ENCODE results near the gene RGS3. TPM values are rescaled to one million over a fixed set of nuclear protein-coding genes. Genes with fewer than 3 reads are reported as not detected.

Gene RGS3
- total and polyA plus RNA-seq, 2 donors (not counting 3 experiments of a cell fraction or from before 2014, with no cell fraction given) = 356 to 416 TPM

DNA sequence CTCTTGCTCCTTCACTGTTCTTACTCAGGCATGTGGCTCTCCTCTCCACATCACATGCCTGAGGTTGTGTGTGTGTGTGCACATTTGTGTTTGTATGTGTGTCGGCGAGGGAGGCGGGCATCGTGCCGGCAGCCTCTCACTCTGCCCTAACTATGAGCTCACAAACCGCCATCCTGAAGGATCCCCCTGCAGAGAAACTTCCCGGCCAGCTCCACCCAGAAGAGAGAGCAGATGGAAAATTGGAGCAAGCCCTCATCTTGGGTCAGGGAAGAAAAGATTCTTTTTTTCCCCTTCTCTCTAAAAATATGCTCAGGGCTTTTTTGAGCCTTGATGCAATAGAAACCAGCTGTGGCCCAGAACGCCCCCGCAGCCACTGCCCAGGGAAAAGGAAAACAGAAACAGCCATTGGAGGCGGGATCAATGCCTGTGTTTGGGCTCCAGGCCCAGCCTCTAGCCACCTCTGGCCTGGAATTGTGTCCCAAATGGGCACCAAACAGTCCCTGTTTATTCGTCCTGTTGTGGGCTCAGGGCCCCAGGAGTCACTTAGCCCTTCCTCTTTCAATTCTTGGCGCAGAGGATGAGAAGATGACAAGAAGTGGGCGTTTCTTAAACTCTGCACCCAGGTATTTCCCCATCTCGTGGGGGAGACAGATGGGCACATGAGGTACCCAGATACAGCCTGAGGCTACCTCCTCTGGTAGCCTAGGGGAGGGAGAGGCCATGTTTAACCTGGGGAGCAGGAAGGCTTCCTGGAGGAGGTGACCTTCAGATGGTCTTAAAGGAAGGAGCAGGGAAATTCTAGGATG, 151.5 kb downstream of the RGS3 start:
- peak overlapping the region; percentile 43 for H2AFZ ChIP-seq (ENCODE audit: low read depth, low read length)
- intact Hi-C loops (cut with micrococcal nuclease) = no loop called here
- FAIRE-seq (no peak), DNase-seq (ENCODE audit: low read depth, low spot score) (no peak)
- no peaks in the 10 kb centered on the region for H3K9me3 ChIP-seq (replicated peaks; ENCODE audit: control insufficient read depth, insufficient read depth, low read length)
- no peaks in the 10 kb centered on the region for H3K27me3 ChIP-seq (ENCODE audit: control insufficient read depth in 2 of 2, insufficient read depth in 2 of 2, low read length in 2 of 2)
- H3K36me3 ChIP-seq (ENCODE audit: control insufficient read depth in 2 of 2, extremely low read depth in 1 of 2, insufficient read depth in 2 of 2, low read length in 2 of 2) = no peaks in the 10 kb centered on the region
- H3K4me3 ChIP-seq (replicated peaks in 1 of 3; ENCODE audit: insufficient read depth in 1 of 3, low read depth in 1 of 3, low read length in 3 of 3) = no peak overlapping the region
- ChIA-PET POLR2A (interaction anchor here (1.5 kb wide), 1 partner anchor 20 kb away, joined by 7 read pairs; no protein-coding TSS in a partner anchor), CTCF (interaction anchor here (1.0 to 2.8 kb wide), 4 partner anchors 14 to 40 kb away, joined by 3 to 19 read pairs (median 4); no protein-coding TSS in a partner anchor)
- no peaks in the 10 kb centered on the region for H4K20me1 ChIP-seq (replicated peaks; ENCODE audit: control insufficient read depth, extremely low read depth, insufficient read depth, low read length)
- peaks cover 42% of the 10 kb centered on the region for H3K4me1 ChIP-seq (ENCODE audit: control insufficient read depth, extremely low read depth, insufficient read depth, low read length)
- H3K9ac ChIP-seq (replicated peaks; ENCODE audit: extremely low read depth, insufficient read depth, low read length) = no peak overlapping the region
- no peaks in the 10 kb centered on the region for H3K9me1 ChIP-seq (replicated peaks; ENCODE audit: control insufficient read depth, extremely low read depth, insufficient read depth, low read length)
- dilution Hi-C loops (cut with MboI; ENCODE audit: extremely low pct_ligation_motif_present, low sequenced_read_pairs) = no loop called here
- TF ChIP-seq MYC (IDR thresholded peaks at IDR 0.05; ENCODE audit: low read depth, low read length) (no peak), EZH2 (IDR thresholded peaks at IDR 0.05; ENCODE audit: borderline replicate concordance, low read depth, low read length, severe bottlenecking) (no peak), JUN (IDR thresholded peaks at IDR 0.05; ENCODE audit: borderline replicate concordance, insufficient read depth, insufficient read length, low read depth) (no peak), FOS (IDR thresholded peaks at IDR 0.05; ENCODE audit: borderline replicate concordance, insufficient read depth, low read length) (no peak)
- TF ChIP-seq, protein P1, sequence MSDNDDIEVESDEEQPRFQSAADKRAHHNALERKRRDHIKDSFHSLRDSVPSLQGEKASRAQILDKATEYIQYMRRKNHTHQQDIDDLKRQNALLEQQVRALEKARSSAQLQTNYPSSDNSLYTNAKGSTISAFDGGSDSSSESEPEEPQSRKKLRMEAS (IDR thresholded peaks at IDR 0.05; ENCODE audit: insufficient read depth, insufficient read length) = no peak
- TF ChIP-seq, protein P2, sequence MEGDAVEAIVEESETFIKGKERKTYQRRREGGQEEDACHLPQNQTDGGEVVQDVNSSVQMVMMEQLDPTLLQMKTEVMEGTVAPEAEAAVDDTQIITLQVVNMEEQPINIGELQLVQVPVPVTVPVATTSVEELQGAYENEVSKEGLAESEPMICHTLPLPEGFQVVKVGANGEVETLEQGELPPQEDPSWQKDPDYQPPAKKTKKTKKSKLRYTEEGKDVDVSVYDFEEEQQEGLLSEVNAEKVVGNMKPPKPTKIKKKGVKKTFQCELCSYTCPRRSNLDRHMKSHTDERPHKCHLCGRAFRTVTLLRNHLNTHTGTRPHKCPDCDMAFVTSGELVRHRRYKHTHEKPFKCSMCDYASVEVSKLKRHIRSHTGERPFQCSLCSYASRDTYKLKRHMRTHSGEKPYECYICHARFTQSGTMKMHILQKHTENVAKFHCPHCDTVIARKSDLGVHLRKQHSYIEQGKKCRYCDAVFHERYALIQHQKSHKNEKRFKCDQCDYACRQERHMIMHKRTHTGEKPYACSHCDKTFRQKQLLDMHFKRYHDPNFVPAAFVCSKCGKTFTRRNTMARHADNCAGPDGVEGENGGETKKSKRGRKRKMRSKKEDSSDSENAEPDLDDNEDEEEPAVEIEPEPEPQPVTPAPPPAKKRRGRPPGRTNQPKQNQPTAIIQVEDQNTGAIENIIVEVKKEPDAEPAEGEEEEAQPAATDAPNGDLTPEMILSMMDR (IDR thresholded peaks at IDR 0.05; ENCODE audit: extremely low read depth in 1 of 2, insufficient read depth in 1 of 2, low read depth in 1 of 2, low read length in 2 of 2) = no peak
- no peak overlapping the region for H3K27ac ChIP-seq (ENCODE audit: insufficient read depth, low read depth, low read length)
- H3K4me2 ChIP-seq (ENCODE audit: insufficient read depth, low read length) = no peak overlapping the region
- no TSS peak for BruUV-seq (replicated peaks)
- H3K79me2 ChIP-seq (ENCODE audit: control insufficient read depth, insufficient read depth, low read length) = peaks cover 6% of the 10 kb centered on the region
